KG1 (cell line): Measurements from ENCODE around the gene PIK3R4.

Experiments
- DNase-seq: peaks from one replicate; lab custom pipeline; 2025; lab: John Stamatoyannopoulos, UW

PIK3R4 gene

GRCh38 chr3:130688697-130689470 lies 57.7 kb downstream of the PIK3R4 start:
- DNase-seq: no peak

- DNase-seq: no peak
These were observed 58.5 kb downstream of the PIK3R4 start for GRCh38 chr3:130688015-130688688.

GRCh38 chr3:130687327-130687726 lies 59.3 kb downstream of the PIK3R4 start:
- DNase-seq: no peak

- DNase-seq: no peak
These were observed 59.8 kb downstream of the PIK3R4 start for GRCh38 chr3:130686833-130687232.

- DNase-seq: no peak
These were observed 64.5 kb downstream of the PIK3R4 start for GRCh38 chr3:130682131-130682530.

- DNase-seq: no peak
These were observed 67.4 kb downstream of the PIK3R4 start for GRCh38 chr3:130679218-130679617.

- DNase-seq: no peak
These were observed 69.3 kb downstream of the PIK3R4 start for GRCh38 chr3:130677343-130677742.

GRCh38 chr3:130671545-130672312 lies 74.9 kb downstream of the PIK3R4 start:
- no peak for DNase-seq

- no peak for DNase-seq
These were observed 76.9 kb downstream of the PIK3R4 start for GRCh38 chr3:130669740-130670139.

GRCh38 chr3:130663092-130663491 lies 83.5 kb downstream of the PIK3R4 start:
- no peak for DNase-seq

- DNase-seq: no peak
These were observed 84.1 kb downstream of the PIK3R4 start for GRCh38 chr3:130662501-130662996.

- DNase-seq: no peak
These were observed 85.3 kb downstream of the PIK3R4 start for GRCh38 chr3:130661140-130661891.

GRCh38 chr3:130659911-130660310 lies 86.7 kb downstream of the PIK3R4 start:
- DNase-seq: no peak

GRCh38 chr3:130658678-130659077 lies 88.0 kb downstream of the PIK3R4 start:
- no peak for DNase-seq

GRCh38 chr3:130656627-130657026 lies 90.0 kb downstream of the PIK3R4 start:
- DNase-seq: no peak

- no peak for DNase-seq
These were observed 91.7 kb downstream of the PIK3R4 start for GRCh38 chr3:130654921-130655320.

- no peak for DNase-seq
These were observed 92.5 kb downstream of the PIK3R4 start for GRCh38 chr3:130654091-130654490.

GRCh38 chr3:130649061-130649654 lies 97.5 kb downstream of the PIK3R4 start:
- no peak for DNase-seq

- DNase-seq: no peak
These were observed 98.3 kb downstream of the PIK3R4 start for GRCh38 chr3:130648293-130648692.

- no peak for DNase-seq
These were observed 101.4 kb downstream of the PIK3R4 start for GRCh38 chr3:130645261-130645660.

GRCh38 chr3:130644628-130645253 lies 101.9 kb downstream of the PIK3R4 start:
- no peak for DNase-seq
